Calu3 (cell line): ENCODE data around the gene KCNA5. TPM values are rescaled to one million over a fixed set of nuclear protein-coding genes. Genes with fewer than 3 reads are reported as not detected.

ENCODE experiments used
- BruUV-seq: library from RNA; stranded (reverse); fragments of 400-500 nt; replicated peaks from 2 replicates; lab custom pipeline; 2021; lab: Mats Ljungman, UMichigan
- CTCF ChIA-PET: fragments of 300-600 bp; sonication (Branson Sonifier 250); formaldehyde crosslinking; loops from one replicate; lab custom pipeline; 2022; ENCODE audit warnings: antibody characterized with exemption; lab: Charles Lee
- DNase-seq: peaks from one replicate; pipeline ENCODE4 v3.0.0; 2022
- H3K27ac Mint-ChIP-seq: one replicate; pipeline ENCODE4 v1.8.0; 2022; ENCODE audit warnings: mixed read lengths; ENCODE audit not compliant: unreplicated experiment
- H3K27me3 Mint-ChIP-seq: one replicate; pipeline ENCODE4 v1.8.0; 2022; ENCODE audit warnings: mixed read lengths; ENCODE audit not compliant: unreplicated experiment
- H3K36me3 Mint-ChIP-seq: one replicate; pipeline ENCODE4 v1.8.0; 2022; ENCODE audit warnings: mild to moderate bottlenecking, moderate library complexity, mixed read lengths; ENCODE audit not compliant: insufficient read depth, unreplicated experiment
- H3K4me1 Mint-ChIP-seq: one replicate; pipeline ENCODE4 v1.8.0; 2022; ENCODE audit warnings: mild to moderate bottlenecking, low read depth, mixed read lengths; ENCODE audit not compliant: unreplicated experiment
- H3K4me3 Mint-ChIP-seq: one replicate; pipeline ENCODE4 v1.8.0; 2022; ENCODE audit warnings: mild to moderate bottlenecking, low read depth, moderate library complexity, mixed read lengths; ENCODE audit not compliant: unreplicated experiment
- H3K9me3 Mint-ChIP-seq: one replicate; pipeline ENCODE4 v1.8.0; 2022; ENCODE audit warnings: low read depth, mixed read lengths; ENCODE audit not compliant: unreplicated experiment
- CTCF ChIP-seq: fragments of 200-600 bp; IDR thresholded peaks from one replicate; pipeline ENCODE4 v1.8.0; 2022; ENCODE audit warnings: antibody characterized with exemption; ENCODE audit not compliant: unreplicated experiment
- intact Hi-C: fragments of 100-400 bp; cut with micrococcal nuclease; formaldehyde crosslinking; loops from one replicate; pipeline ENCODE4 v1.10.0; 2022; ENCODE audit not compliant: unreplicated experiment
- total RNA-seq: library from RNA; stranded (reverse); gene quantifications from 2 replicates; pipeline ENCODE4 v1.2.3, GENCODE V29; 2022

The KCNA5 gene
- total RNA-seq, 1 experiment from 2014 or later, result not detected

- H3K9me3 Mint-ChIP-seq, result no peaks in the 10 kb centered on the region
- no peaks in the 10 kb centered on the region for H3K4me1 Mint-ChIP-seq
- H3K36me3 Mint-ChIP-seq, result no peaks in the 10 kb centered on the region
- H3K27ac Mint-ChIP-seq, result no peak overlapping the region
- intact Hi-C loops, result no loop called here
- CTCF ChIA-PET, result no interaction called here
- H3K4me3 Mint-ChIP-seq, result no peak overlapping the region
- peaks cover 63% of the 10 kb centered on the region for H3K27me3 Mint-ChIP-seq
- BruUV-seq, result no TSS peak
- TF ChIP-seq CTCF, result no peak
- DNase-seq, result no peak
These were observed 27.8 kb downstream of the KCNA5 start for GRCh38 chr12:5071496-5071895.

GRCh38 chr12:5072311-5072710 lies 28.6 kb downstream of the KCNA5 start:
- Mint-ChIP-seq H3K27ac (no peak overlapping the region), H3K4me3 (no peak overlapping the region), H3K9me3 (no peaks in the 10 kb centered on the region), H3K27me3 (peaks cover 71% of the 10 kb centered on the region), H3K4me1 (no peaks in the 10 kb centered on the region), H3K36me3 (no peaks in the 10 kb centered on the region)
- BruUV-seq, result no TSS peak
- intact Hi-C loops, result no loop called here
- CTCF ChIA-PET, result no interaction called here
- TF ChIP-seq CTCF, result no peak
- no peak for DNase-seq

GRCh38 chr12:5073054-5073453 lies 29.4 kb downstream of the KCNA5 start:
- CTCF ChIA-PET, result no interaction called here
- Mint-ChIP-seq H3K4me1 (no peaks in the 10 kb centered on the region), H3K27me3 (peaks cover 74% of the 10 kb centered on the region), H3K27ac (no peak overlapping the region), H3K9me3 (no peaks in the 10 kb centered on the region), H3K4me3 (no peak overlapping the region), H3K36me3 (no peaks in the 10 kb centered on the region)
- no TSS peak for BruUV-seq
- no peak for TF ChIP-seq CTCF
- no peak for DNase-seq
- intact Hi-C loops, result no loop called here

GRCh38 chr12:5073853-5074252 lies 30.2 kb downstream of the KCNA5 start:
- Mint-ChIP-seq H3K27ac (no peak overlapping the region), H3K4me1 (no peaks in the 10 kb centered on the region), H3K27me3 (peaks cover 74% of the 10 kb centered on the region), H3K9me3 (no peaks in the 10 kb centered on the region), H3K36me3 (no peaks in the 10 kb centered on the region), H3K4me3 (no peak overlapping the region)
- TF ChIP-seq CTCF, result no peak
- intact Hi-C loops, result no loop called here
- no TSS peak for BruUV-seq
- no peak for DNase-seq
- CTCF ChIA-PET, result no interaction called here
